Measurements from ENCODE around the gene APOA1.

APOA1 gene

DNA sequence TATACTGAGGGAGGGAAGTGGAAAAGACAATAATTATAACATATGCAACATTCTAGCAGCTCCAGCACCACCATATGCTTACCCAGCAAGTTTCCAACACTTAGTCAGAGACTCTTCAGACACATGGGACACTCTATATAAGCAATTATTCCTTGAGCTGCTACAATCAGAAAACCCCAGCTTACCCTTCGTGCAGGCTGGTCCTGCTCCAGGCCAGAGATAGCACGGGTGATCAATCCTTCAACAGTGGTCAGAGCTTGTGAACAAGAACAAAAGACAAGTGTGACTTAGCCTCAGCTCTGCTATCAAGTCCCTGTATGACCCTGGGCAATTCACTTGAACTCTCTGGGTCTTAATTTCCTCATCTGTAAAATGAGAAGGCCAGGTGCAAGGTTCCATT lies 51.1 kb downstream of the APOA1 start:
- no peak for TF ChIP-seq Cebpa-rat (IDR thresholded peaks at IDR 0.05)
- H3K4me3 ChIP-seq, result peak overlapping the region; percentile 96

More for the DNA sequence above, 51.1 kb downstream of the APOA1 start:
- Histone ChIP-seq H3K36me3 (peaks cover 56% of the 10 kb centered on the region), H3K4me1 (peaks cover 25% of the 10 kb centered on the region), H4K20me1 (no peaks in the 10 kb centered on the region; the same call in 1 of the 2 replicates), H3K9ac (0 out of 2 replicates have a peak overlapping the region, but pooled peaks have one; percentile 90), H3K4me2 (peak overlapping the region; percentile 94), H3K27ac (no peak overlapping the region), H3K9me3 (no peaks in the 10 kb centered on the region), H3K27me3 (no peaks in the 10 kb centered on the region)

All from BLaER1 (cell line).